Transverse colon (tissue), 4 donors: Measurements from ENCODE around the gene CDIPT. TPM values are rescaled to one million over a fixed set of nuclear protein-coding genes. Genes with fewer than 3 reads are reported as not detected.

Experiments
- DNase-seq: peaks from one replicate; pipeline ENCODE4 v3.0.0-alpha.2; 2019
- H3K27ac ChIP-seq, 4 donors: fragments of 200-600 bp; sonication (generic); 2 replicates each; pipeline ENCODE4 v1.5.1; 2016 to 2018; ENCODE audit warnings: inconsistent platforms in 4 of 4
- H3K27me3 ChIP-seq: fragments of 200-600 bp; sonication (generic); 2 replicates; pipeline ENCODE4 v1.5.1; 2017; ENCODE audit warnings: inconsistent platforms
- H3K36me3 ChIP-seq, 4 donors: fragments of 200-600 bp; sonication (generic); 2 replicates each; pipeline ENCODE4 v1.5.1; 2017 to 2019; ENCODE audit warnings: inconsistent platforms in 4 of 4
- H3K4me1 ChIP-seq, 4 donors: fragments of 200-600 bp; sonication (generic); 2 replicates each; pipeline ENCODE4 v1.5.1; 2017 to 2020; ENCODE audit warnings: inconsistent platforms in 4 of 4
- H3K4me3 ChIP-seq, 4 donors: fragments of 200-600 bp; sonication (generic); 1 replicate in 1 of 4; 2 replicates in 3 of 4; pipeline versions ENCODE4 v1.5.1 to v1.6.1; 2017 to 2019; ENCODE audit warnings: inconsistent platforms in 4 of 4
- H3K9me3 ChIP-seq, 2 donors: fragments of 200-600 bp; sonication (generic); 2 replicates each; pipeline ENCODE4 v1.5.1; 2017 to 2019; ENCODE audit warnings: inconsistent platforms in 2 of 2
- CTCF ChIP-seq, 5 experiments: fragments of 200-600 bp in 3 of 5; fragments of 450-650 bp in 2 of 5; sonication (generic) in 3 of 5; IDR thresholded peaks; 1 replicate in 2 of 5; 2 replicates in 3 of 5; pipeline ENCODE4 v1.5.1; 2016 to 2017; ENCODE audit warnings: antibody characterized with exemption in 5 of 5, inconsistent platforms in 3 of 5, mild to moderate bottlenecking in 2 of 5, moderate library complexity in 1 of 5
- EP300 ChIP-seq: sonication (generic); formaldehyde crosslinking; IDR thresholded peaks from one replicate; pipeline ENCODE4 v1.6.1; 2017; ENCODE audit warnings: antibody characterized with exemption, low read depth
- POLR2A ChIP-seq: fragments of 450-650 bp; IDR thresholded peaks from one replicate; pipeline ENCODE4 v1.6.1; 2016; ENCODE audit warnings: antibody characterized with exemption, mild to moderate bottlenecking, moderate library complexity
- POLR2AphosphoS5 ChIP-seq, 3 donors: sonication (generic); formaldehyde crosslinking; IDR thresholded peaks; one replicate each; pipeline ENCODE4 v1.6.1; 2016; ENCODE audit warnings: antibody characterized with exemption in 3 of 3
- WGBS, 2 donors: methylation state at CpG; one replicate each; pipeline ENCODE4 v1.1.5; 2018; ENCODE audit warnings: low coverage in 1 of 2; 5-methylcytosine and 5-hydroxymethylcytosine counted together
- in situ Hi-C, 4 donors: fragments of 200-750 bp; cut with MboI; loops; one replicate each; pipeline versions ENCODE4 v1.15.0 to v1.15.1; 2017; ENCODE audit warnings: low sequenced_read_pairs in 3 of 4, low pct_ligation_motif_present in 1 of 4, low pct_unique_long_range_greater_than_20kb in 1 of 4
- intact Hi-C: fragments of 100-400 bp; cut with DNase I; formaldehyde crosslinking; loops from one replicate; pipeline ENCODE4 v1.15.1; 2023; ENCODE audit warnings: low total_unique reads
- total RNA-seq, 4 donors: library from RNA; depleted of rRNA; stranded (reverse); fragments of >200 nt; gene quantifications; one replicate each; pipeline ENCODE4 v1.1.0, GENCODE V29; 2016

The CDIPT gene
- total RNA-seq, 4 donors from 2014 or later, result 58.5 to 139 (median 94.5) TPM

GRCh38 chr16:29876594-29877249, 13.7 kb upstream of the CDIPT start:
- WGBS, 2 donors, result 30% methylated on average over 6 to 44 of the region's 45 CpGs
- Histone ChIP-seq H3K27me3 (peaks cover 36% of the 10 kb centered on the region), H3K36me3 (no peaks in the 10 kb centered on the region), H3K4me1 (peaks cover 0 to 12% (median 4%) of the 10 kb centered on the region in 4 donors), H3K27ac (no peak overlapping the region), H3K9me3 (no peaks in the 10 kb centered on the region), H3K4me3 (peak overlapping the region in 2 of 4 donors; percentile 2 to 33)
- DNase-seq, result no peak
- in situ Hi-C loops, result loop anchor here in 1 of 4 donors (25.0 kb wide), 1 partner anchor 161 kb away; the partner anchor contains the start of gene TLCD3B
- intact Hi-C loops, result no loop called here
- no peak for TF ChIP-seq POLR2A
- no peak for TF ChIP-seq CTCF (IDR thresholded peaks at IDR 0.05)
- TF ChIP-seq POLR2AphosphoS5 (IDR thresholded peaks at IDR 0.05), result no peak
- no peak for TF ChIP-seq EP300

GRCh38 chr16:29876217-29876593, 13.2 kb upstream of the CDIPT start:
- WGBS, 2 donors, result 38 to 58% methylated on average over 5 to 17 of the region's 18 CpGs
- H3K9me3 ChIP-seq, result no peaks in the 10 kb centered on the region
- intact Hi-C loops (no loop called here), in situ Hi-C loops (loop anchor here in 1 of 4 donors (25.0 kb wide), 1 partner anchor 161 kb away; the partner anchor contains the start of gene TLCD3B)
- TF ChIP-seq EP300 (no peak), POLR2AphosphoS5 (IDR thresholded peaks at IDR 0.05) (no peak), POLR2A (no peak), CTCF (IDR thresholded peaks at IDR 0.05) (no peak)
- H3K36me3 ChIP-seq, result no peaks in the 10 kb centered on the region
- H3K27ac ChIP-seq, result no peak overlapping the region
- no peak for DNase-seq
- peaks cover 0 to 12% (median 4%) of the 10 kb centered on the region in 4 donors for H3K4me1 ChIP-seq
- peak overlapping the region in 2 of 4 donors; percentile 2 to 33 for H3K4me3 ChIP-seq
- peaks cover 36% of the 10 kb centered on the region for H3K27me3 ChIP-seq

GRCh38 chr16:29875206-29875605, 12.2 kb upstream of the CDIPT start:
- TF ChIP-seq CTCF (IDR thresholded peaks at IDR 0.05) (no peak), POLR2AphosphoS5 (IDR thresholded peaks at IDR 0.05) (no peak), EP300 (no peak), POLR2A (no peak)
- in situ Hi-C loops, result loop anchor here in 1 of 4 donors (25.0 kb wide), 1 partner anchor 162 kb away; the partner anchor contains the start of gene TLCD3B
- Histone ChIP-seq H3K4me1 (peaks cover 0 to 12% (median 4%) of the 10 kb centered on the region in 4 donors), H3K4me3 (no peak overlapping the region), H3K36me3 (no peaks in the 10 kb centered on the region), H3K27me3 (peaks cover 36% of the 10 kb centered on the region), H3K9me3 (no peaks in the 10 kb centered on the region), H3K27ac (no peak overlapping the region)
- intact Hi-C loops, result no loop called here
- DNase-seq, result no peak
- 93% methylated on average over 3 of the region's 6 CpGs; no CpG with 5 or more reads in 1 of the 2 donors for WGBS, 2 donors

- intact Hi-C loops (no loop called here), in situ Hi-C loops (loop anchor here in 2 of 4 donors (25.0 kb wide), 1 partner anchor 139 kb away; the partner anchor contains the start of genes C16orf92 (in 2 of the 2) and DOC2A (in 2 of the 2))
Measured at GRCh38 chr16:29873319-29873718, 10.3 kb upstream of the CDIPT start.

More at GRCh38 chr16:29873319-29873718, 10.3 kb upstream of the CDIPT start:
- H3K27me3 ChIP-seq, result peaks cover 27% of the 10 kb centered on the region
- DNase-seq, result no peak
- H3K27ac ChIP-seq, result no peak overlapping the region
- no peaks in the 10 kb centered on the region for H3K36me3 ChIP-seq
- H3K9me3 ChIP-seq, result no peaks in the 10 kb centered on the region
- WGBS, 2 donors, result 94% methylated on average over 26 of the region's 26 CpGs; no CpG with 5 or more reads in 1 of the 2 donors
- H3K4me1 ChIP-seq, result peaks cover 0 to 12% (median 4%) of the 10 kb centered on the region in 4 donors
- TF ChIP-seq EP300 (no peak), POLR2AphosphoS5 (IDR thresholded peaks at IDR 0.05) (no peak), POLR2A (no peak), CTCF (IDR thresholded peaks at IDR 0.05) (no peak)
- H3K4me3 ChIP-seq, result no peak overlapping the region
